ENCODE results near the gene CMC2.

DNA sequence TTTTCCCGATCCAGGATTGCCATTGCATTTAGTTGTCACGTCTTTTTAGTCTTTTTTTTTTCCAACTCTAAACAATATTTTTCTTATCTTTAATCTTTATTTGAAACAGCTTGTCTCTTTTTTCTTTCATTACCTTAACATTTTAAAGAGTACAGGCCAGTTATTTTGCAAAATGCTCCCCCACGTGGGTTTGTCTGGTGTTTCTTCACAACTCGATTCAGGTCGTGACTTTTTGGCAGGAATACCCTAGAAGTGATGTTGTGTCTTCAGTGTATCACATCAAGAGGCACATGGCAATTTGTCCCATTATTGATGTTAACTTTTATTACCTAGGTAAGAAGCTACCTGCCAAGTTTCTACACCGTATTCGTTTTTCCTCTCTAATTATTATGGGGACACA is 17.9 kb downstream of the CMC2 start:
- TF ChIP-seq, protein P1, sequence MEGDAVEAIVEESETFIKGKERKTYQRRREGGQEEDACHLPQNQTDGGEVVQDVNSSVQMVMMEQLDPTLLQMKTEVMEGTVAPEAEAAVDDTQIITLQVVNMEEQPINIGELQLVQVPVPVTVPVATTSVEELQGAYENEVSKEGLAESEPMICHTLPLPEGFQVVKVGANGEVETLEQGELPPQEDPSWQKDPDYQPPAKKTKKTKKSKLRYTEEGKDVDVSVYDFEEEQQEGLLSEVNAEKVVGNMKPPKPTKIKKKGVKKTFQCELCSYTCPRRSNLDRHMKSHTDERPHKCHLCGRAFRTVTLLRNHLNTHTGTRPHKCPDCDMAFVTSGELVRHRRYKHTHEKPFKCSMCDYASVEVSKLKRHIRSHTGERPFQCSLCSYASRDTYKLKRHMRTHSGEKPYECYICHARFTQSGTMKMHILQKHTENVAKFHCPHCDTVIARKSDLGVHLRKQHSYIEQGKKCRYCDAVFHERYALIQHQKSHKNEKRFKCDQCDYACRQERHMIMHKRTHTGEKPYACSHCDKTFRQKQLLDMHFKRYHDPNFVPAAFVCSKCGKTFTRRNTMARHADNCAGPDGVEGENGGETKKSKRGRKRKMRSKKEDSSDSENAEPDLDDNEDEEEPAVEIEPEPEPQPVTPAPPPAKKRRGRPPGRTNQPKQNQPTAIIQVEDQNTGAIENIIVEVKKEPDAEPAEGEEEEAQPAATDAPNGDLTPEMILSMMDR (IDR thresholded peaks at IDR 0.05) = no peak
- TF ChIP-seq POLR2A (IDR thresholded peaks at IDR 0.05; ENCODE audit: low read depth) = no peak
- no peak for TF ChIP-seq POLR2AphosphoS5 (IDR thresholded peaks at IDR 0.05)

Data from esophagus muscularis mucosa (tissue), 3 donors.